GOT3 (cell line): ENCODE data around the gene ACKR4.

ENCODE experiments used
- DNase-seq: peaks from one replicate; lab custom pipeline; 2025; ENCODE audit warnings: mixed read lengths; lab: John Stamatoyannopoulos, UW

ACKR4 gene

GRCh38 chr3:132641837-132642538 lies 44.9 kb downstream of the ACKR4 start:
- DNase-seq = no peak

DNA sequence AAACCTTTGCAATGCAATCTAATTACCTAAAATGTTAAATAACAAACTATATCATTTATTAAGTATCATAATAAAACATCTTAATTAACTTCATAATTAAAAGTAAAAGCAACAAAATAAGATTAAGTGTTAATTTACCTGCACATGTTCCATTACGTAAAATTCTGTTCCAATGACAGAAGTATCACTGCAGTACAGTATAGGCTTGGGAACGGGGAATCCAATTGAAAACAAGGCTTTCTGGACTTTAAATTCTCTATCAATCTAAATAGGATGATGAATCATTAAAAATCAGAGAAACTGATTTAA lies 45.4 kb downstream of the ACKR4 start:
- no peak for DNase-seq

GRCh38 chr3:132643366-132643765 lies 46.3 kb downstream of the ACKR4 start:
- no peak for DNase-seq

DNA sequence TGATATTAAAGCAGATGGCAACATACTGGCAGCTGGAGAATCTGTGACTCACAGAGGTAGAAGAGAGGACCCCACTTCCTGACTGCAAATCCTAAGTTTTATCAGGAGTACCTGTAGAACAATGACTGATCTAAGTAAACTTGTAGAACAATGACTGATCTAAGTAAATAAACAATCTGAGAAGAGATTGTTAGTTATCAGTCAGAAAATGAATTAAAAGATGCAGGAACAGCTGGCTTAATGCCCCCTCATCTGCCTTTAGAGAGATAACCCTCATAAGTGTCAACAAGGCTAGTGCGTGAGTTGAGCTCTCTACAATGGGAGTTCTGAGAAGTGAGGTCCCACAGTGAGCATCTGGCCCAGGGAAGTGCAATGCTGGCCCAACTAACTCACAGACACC lies 48.0 kb downstream of the ACKR4 start:
- no peak for DNase-seq

- DNase-seq = no peak
These were observed 53.1 kb downstream of the ACKR4 start for GRCh38 chr3:132650153-132650552.
